H54 (cell line): ENCODE measurements around the gene EPB41L4A.
"Not testable (repeated sequence)": the region's sequence is repeated elsewhere in the genome, so short reads cannot be mapped to it uniquely, and the experiment has no call there.

Experiments used
- DNase-seq: peaks from one replicate; pipeline ENCODE4 v3.0.0; 2011; ENCODE audit warnings: low spot score, mixed read lengths; ENCODE audit not compliant: insufficient read length
- FAIRE-seq: peaks from 3 replicates; lab custom pipeline; 2011; peaks lifted over from hg19 to GRCh38; lab: Jason Lieb, UNC
- POLR2A ChIP-seq: IDR thresholded peaks from 2 replicates; pipeline ENCODE4 v1.6.1; 2011; ENCODE audit warnings: low read depth, mild to moderate bottlenecking, low read length

EPB41L4A gene

DNA sequence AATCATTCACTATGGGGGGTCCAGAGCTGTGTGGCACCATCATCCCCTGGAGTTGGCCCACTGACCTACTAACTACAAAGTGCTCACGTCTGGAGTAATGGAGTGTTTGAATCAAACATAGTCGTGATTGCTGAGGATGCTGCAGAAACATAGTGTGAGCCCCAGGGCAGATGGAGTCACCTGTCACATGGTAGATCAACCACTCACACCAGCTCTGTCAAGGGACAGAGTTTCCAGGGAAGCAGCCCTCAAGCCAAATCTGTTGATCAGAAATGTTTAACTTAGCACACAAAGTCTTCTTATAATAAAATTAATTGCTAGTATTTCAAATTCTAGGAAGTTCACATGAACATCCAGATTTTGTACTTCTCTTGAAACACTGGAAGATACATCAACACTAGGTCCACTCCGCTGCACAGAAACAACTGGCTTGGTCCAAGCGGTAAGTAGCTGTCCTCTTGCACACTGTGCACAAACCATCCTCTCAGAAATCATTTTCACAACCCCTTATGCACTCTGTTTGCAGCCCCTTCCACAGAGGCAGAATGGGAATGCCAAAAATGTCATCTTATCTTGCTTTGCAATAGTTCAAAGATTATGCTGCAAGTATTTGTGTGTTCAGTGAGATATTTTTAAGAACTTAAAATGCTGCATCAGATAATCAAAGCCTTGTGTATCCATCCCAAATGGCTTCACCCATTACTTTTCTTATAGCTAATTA is 191.0 kb downstream of the EPB41L4A start:
- FAIRE-seq: no peak
- no peak for TF ChIP-seq POLR2A
- DNase-seq: no peak

DNA sequence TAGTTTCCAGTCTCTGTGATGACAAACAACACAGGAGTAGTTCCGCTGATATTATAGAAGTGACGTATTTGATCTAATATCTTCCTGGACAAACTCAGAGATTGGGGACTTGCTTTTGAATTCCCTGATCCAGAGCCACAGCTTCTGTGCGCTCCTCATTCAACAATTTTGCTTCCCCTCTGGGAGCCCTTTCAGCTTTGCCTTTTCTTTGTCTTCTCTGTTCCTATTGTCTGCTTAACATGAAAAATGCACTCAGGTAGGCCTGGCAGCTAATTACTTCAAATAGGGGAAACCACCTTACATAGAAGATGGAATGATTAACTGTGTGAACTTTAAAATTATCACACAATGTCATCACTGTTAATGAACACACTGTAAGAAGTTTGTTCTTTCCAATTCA is 192.9 kb downstream of the EPB41L4A start:
- FAIRE-seq: no peak

DNA sequence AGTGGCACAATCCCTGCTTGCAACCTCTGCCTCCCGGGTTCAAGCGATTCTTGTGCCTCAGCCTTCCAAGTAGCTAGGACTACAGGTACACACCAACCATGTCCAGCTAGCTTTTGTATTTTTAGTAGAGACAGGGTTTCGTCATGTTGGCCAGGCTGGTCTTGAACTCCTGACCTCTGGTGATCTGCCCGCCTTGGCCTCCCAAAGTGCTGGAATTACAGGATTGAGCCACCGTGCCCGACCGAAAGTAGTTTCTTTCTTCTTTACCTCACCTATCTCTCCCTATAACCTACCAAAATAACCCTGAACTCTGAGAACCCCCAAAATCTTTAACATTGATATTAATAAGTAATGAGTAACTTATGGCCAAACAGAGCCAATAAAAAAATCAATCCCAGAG is 196.1 kb downstream of the EPB41L4A start:
- DNase-seq: not testable (repeated sequence)

More for the DNA sequence above, 192.9 kb downstream of the EPB41L4A start:
- no peak for TF ChIP-seq POLR2A
- DNase-seq: no peak

DNA sequence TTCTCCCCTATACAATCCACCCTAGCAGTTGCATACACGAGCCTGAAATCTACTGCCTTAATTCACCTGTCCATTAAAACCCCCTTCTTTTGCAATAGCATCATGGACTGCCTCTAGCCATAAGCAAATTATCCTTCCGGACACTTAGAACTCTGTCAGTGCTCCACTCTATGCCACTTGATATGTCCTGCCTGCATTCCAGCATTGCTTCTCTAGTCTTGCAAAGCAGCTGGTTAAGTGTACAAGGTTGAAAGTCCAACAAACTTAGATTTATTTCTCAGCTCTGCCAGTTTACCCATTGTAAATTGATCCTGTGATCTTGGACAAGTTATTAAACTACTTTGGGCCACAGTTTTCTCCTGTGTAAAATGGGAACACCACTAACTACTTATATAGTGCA is 197.9 kb downstream of the EPB41L4A start:
- no peak for FAIRE-seq
- TF ChIP-seq POLR2A: no peak
- no peak for DNase-seq

More for the DNA sequence above, 196.1 kb downstream of the EPB41L4A start:
- FAIRE-seq: not testable (repeated sequence)

DNA sequence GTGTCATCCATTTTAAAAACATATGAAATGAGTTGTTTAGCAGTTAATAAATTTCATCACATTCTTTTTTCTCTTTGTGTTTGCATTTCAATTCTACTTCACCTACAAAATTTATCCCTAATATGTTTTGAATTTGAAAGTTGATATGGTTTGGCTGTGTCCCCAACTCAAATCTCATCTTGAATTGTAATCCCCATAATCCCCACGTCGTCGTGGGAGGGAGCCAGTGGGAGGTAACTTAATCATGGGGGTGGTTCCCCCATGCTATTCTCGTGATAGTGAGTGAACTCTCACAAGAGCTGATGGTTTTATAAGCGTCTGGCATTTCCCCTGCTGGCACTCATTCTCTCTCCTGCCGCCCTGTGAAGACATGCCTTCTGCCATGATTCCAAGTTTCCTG is 200.1 kb downstream of the EPB41L4A start:
- no peak for DNase-seq
- no peak for FAIRE-seq
- TF ChIP-seq POLR2A: no peak

DNA sequence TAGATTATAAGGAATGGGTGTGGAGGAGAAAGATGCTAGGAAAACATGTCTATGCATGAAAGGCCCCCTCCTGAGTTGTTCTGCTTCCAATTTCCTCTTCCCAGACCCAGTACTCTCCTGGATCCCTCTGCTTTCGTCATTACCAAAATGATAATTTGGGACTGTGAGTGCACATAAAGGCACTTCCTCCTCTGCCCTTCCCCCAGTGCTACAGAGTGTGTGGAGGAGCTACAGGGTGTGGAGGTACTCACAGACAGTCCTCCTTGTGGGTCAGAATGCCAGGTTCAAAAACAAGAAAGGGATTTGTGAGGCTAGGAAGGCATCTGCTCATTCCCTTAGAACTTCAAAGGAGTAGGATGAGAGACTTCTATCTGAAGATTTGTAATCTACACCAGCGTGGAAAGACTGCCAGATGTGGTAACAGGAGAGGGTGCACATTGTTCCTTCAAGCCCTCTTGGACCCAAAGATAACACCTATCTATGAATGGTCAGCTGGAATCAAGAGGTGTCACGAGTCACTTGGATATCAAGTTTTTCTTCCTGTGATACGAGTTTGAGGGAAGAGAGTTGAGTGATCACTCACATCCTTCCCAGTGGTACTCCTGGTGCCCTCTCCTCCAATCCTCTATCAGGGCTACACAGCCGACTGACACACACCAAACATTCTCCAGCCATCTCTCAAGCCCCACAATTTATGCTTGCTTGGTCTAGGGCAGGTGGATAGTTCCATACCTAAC is 201.1 kb downstream of the EPB41L4A start:
- DNase-seq: no peak
- FAIRE-seq: no peak
- TF ChIP-seq POLR2A: no peak

DNA sequence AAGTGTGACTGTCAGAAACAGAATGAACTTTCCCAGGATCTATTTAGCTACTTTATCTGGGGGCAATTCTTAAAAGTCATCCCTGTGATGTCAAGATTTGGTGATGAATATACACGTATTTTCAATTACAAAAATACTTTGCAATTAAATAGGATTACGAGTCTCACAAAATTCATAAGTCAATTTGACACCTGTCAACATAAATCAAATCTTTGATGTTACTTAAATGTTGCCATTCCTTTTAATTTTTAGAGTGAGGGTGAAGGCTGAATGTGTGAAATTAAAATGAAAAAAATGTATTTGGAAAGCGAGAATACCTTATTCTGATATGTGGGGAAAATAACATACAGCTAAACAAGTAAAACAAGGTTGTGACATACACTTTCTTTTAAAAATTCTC is 202.9 kb downstream of the EPB41L4A start:
- no peak for TF ChIP-seq POLR2A
- FAIRE-seq (no peak), DNase-seq (no peak)

- no peak for TF ChIP-seq POLR2A
- DNase-seq: no peak
- no peak for FAIRE-seq
Observed at GRCh38 chr5:112210430-112211005, 208.6 kb downstream of the EPB41L4A start.

GRCh38 chr5:112208699-112209615 is 210.1 kb downstream of the EPB41L4A start:
- DNase-seq: no peak
- FAIRE-seq: no peak
- no peak for TF ChIP-seq POLR2A

- not testable (repeated sequence) for FAIRE-seq, DNase-seq
Observed at GRCh38 chr5:112208195-112208594, 210.9 kb downstream of the EPB41L4A start.

DNA sequence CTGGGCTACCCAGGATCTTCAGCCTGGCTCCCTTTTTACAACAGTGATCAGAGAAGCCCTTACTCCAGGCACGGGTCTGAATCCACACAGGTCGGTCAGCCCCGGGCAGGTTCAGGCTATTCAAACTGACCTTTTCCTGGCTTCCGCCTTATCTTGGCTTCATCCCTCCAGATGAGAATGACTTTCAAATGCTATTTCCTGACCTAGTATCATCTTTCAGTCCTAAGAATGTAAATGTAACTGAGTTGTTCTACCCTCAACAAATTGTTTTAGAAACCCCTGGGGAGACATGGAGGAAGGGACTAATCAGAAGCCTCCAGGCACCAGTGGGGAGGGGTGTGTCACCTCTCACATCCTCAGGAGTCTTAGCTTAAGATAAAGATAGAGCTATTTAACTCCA is 213.2 kb downstream of the EPB41L4A start:
- TF ChIP-seq POLR2A: no peak
- no peak for DNase-seq
- no peak for FAIRE-seq

DNA sequence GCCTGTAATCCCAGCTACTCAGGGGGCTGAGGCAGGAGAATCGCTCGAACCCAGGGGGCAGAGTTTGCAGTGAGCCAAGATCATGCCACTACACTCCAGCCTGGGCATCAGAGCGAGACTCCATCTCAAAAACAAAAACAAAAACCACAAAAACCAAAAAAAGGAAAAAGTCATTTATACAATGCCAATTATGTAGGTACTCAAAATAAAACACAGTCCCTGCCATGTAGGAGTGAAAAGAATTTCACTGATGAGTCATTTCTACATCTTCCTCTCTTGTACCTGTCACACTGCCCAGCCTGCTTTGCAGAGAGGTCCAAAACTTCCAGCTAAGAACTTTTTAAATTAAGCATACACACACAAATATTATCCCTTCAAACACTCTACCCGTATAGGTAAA is 215.8 kb downstream of the EPB41L4A start:
- FAIRE-seq (no peak), DNase-seq (no peak)
- TF ChIP-seq POLR2A: no peak

DNA sequence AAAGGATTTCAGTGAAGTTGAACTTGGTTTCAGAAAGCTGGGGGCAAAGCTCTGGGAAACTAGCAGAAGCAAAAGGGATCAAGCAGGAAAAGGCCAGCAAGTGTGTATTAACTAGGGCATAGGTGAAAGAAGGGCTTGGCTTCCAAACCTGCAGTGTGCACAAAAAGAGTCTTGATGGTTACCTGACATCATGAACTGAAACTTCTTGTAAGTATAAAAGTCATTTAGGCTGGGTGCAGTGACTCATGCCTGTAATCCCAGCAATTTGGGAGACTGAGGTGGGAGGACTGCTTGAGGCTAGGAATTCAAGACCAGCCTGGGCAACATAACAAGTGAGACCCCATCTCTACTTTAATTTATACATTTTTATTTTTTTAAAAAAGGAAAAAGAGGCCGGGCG is 216.4 kb downstream of the EPB41L4A start:
- no peak for FAIRE-seq

More for the DNA sequence above, 216.4 kb downstream of the EPB41L4A start:
- no peak for DNase-seq
- TF ChIP-seq POLR2A: no peak
